H1 (cell line): ENCODE data around the gene PELO. TPM values are rescaled to one million over a fixed set of nuclear protein-coding genes. Genes with fewer than 3 reads are reported as not detected.

ENCODE experiments used
- CTCF ChIA-PET: fragments of 300-600 bp; sonication (Branson Sonifier 250); formaldehyde crosslinking; loops from one replicate; lab custom pipeline; 2021; ENCODE audit not compliant: partially characterized antibody; lab: Charles Lee
- POLR2A ChIA-PET: fragments of 300-600 bp; sonication (Branson Sonifier 250); formaldehyde crosslinking; loops from one replicate; lab custom pipeline; 2021; ENCODE audit warnings: inconsistent platforms; ENCODE audit not compliant: partially characterized antibody; lab: Charles Lee
- DNase-seq, 2 experiments: peaks; one replicate each; pipeline versions ENCODE4 v3.0.0 to v3.0.0-alpha.2; 2010 to 2022; ENCODE audit warnings: low spot score in 2 of 2, low read depth in 1 of 2, mixed read lengths in 1 of 2
- FAIRE-seq: peaks from 2 replicates; lab custom pipeline; 2011; peaks lifted over from hg19 to GRCh38; lab: Jason Lieb, UNC
- H2AFZ ChIP-seq: 2 replicates; pipeline ENCODE4 v1.8.1; 2012; ENCODE audit warnings: low read length, inconsistent platforms
- H2AK5ac ChIP-seq: 2 replicates; pipeline ENCODE4 v1.6.1; 2013; ENCODE audit warnings: low read depth, low read length
- H2BK120ac ChIP-seq: replicated peaks from 2 replicates; pipeline ENCODE3; 2013; ENCODE audit warnings: low read depth, low read length, inconsistent platforms
- H2BK12ac ChIP-seq: 2 replicates; pipeline ENCODE4 v1.6.1; 2013; ENCODE audit warnings: low read depth, low read length
- H2BK15ac ChIP-seq: 2 replicates; pipeline ENCODE4 v1.6.1; 2013; ENCODE audit warnings: low read length
- H2BK20ac ChIP-seq: 2 replicates; pipeline ENCODE4 v1.6.1; 2013; ENCODE audit warnings: low read length
- H2BK5ac ChIP-seq: 2 replicates; pipeline ENCODE4 v1.6.1; 2013; ENCODE audit warnings: low read depth, low read length
- H3K14ac ChIP-seq: 2 replicates; pipeline ENCODE4 v1.6.1; 2013; ENCODE audit warnings: inconsistent platforms; ENCODE audit not compliant: insufficient read length
- H3K18ac ChIP-seq: 2 replicates; pipeline ENCODE4 v1.6.1; 2013; ENCODE audit warnings: low read length; ENCODE audit errors: extremely low read depth
- H3K23ac ChIP-seq: 2 replicates; pipeline ENCODE4 v1.6.1; 2013; ENCODE audit warnings: inconsistent platforms; ENCODE audit not compliant: insufficient read length
- H3K23me2 ChIP-seq: 2 replicates; pipeline ENCODE4 v1.6.1; 2013; ENCODE audit warnings: low read depth, low read length
- H3K27ac ChIP-seq: 2 replicates; pipeline ENCODE4 v1.6.1; 2011; ENCODE audit warnings: low read depth, low read length, inconsistent platforms
- H3K27me3 ChIP-seq, 4 experiments: replicated peaks in 1 of 4; 1 replicate in 1 of 4; 2 replicates in 3 of 4; pipeline versions ENCODE4 v1.6.1 to v1.8.1; 2011 to 2013; ENCODE audit warnings: low read length in 3 of 4, mild to moderate bottlenecking in 3 of 4, inconsistent platforms in 2 of 4, mixed read lengths in 2 of 4, moderate library complexity in 1 of 4; ENCODE audit not compliant: control insufficient read depth in 3 of 4, insufficient read depth in 3 of 4; ENCODE audit errors: extremely low read depth in 1 of 4
- H3K36me3 ChIP-seq, 4 experiments: 2 replicates each; pipeline versions ENCODE4 v1.6.1 to v1.8.1; 2011 to 2013; ENCODE audit warnings: mild to moderate bottlenecking in 4 of 4, low read length in 3 of 4, moderate library complexity in 2 of 4, control low read depth in 1 of 4, inconsistent platforms in 1 of 4; ENCODE audit not compliant: insufficient read depth in 4 of 4, control insufficient read depth in 2 of 4
- H3K4ac ChIP-seq: replicated peaks from 2 replicates; pipeline ENCODE3; 2013; ENCODE audit warnings: low read length, low read depth, mixed read lengths, inconsistent platforms; ENCODE audit not compliant: insufficient read length
- H3K4me1 ChIP-seq, 4 experiments: replicated peaks in 1 of 4; 1 replicate in 1 of 4; 2 replicates in 3 of 4; pipeline versions ENCODE4 v1.6.1 to v1.8.1; 2011 to 2013; ENCODE audit warnings: low read length in 3 of 4, inconsistent platforms in 2 of 4, mixed read lengths in 1 of 4; ENCODE audit not compliant: insufficient read depth in 4 of 4, control insufficient read depth in 3 of 4
- H3K4me2 ChIP-seq, 2 experiments: 2 replicates each; pipeline versions ENCODE4 v1.6.1 to v1.8.1; 2011 to 2013; ENCODE audit warnings: low read depth in 2 of 2, low read length in 2 of 2, control low read depth in 1 of 2, inconsistent platforms in 1 of 2, mild to moderate bottlenecking in 1 of 2; ENCODE audit not compliant: insufficient read depth in 1 of 2
- H3K4me3 ChIP-seq, 4 experiments: fragments of 200-600, 300-600 bp in 1 of 4; sonication (generic), shearing (Covaris generic), sonication (Bioruptor Twin) in 1 of 4; 2 replicates each; pipeline versions ENCODE4 v1.5.1 to v1.8.1; 2011 to 2016; ENCODE audit warnings: low read length in 4 of 4, low read depth in 3 of 4, control low read depth in 2 of 4, inconsistent platforms in 2 of 4, mild to moderate bottlenecking in 2 of 4, mixed read lengths in 1 of 4, moderate library complexity in 1 of 4; ENCODE audit not compliant: insufficient read depth in 2 of 4; ENCODE audit errors: extremely low read depth in 1 of 4
- H3K56ac ChIP-seq: replicated peaks from 2 replicates; pipeline ENCODE3; 2013; ENCODE audit warnings: low read depth, mild to moderate bottlenecking, mixed read lengths, low read length, inconsistent platforms; ENCODE audit not compliant: insufficient read length
- H3K79me1 ChIP-seq: 2 replicates; pipeline ENCODE4 v1.6.1; 2013; ENCODE audit warnings: low read depth, low read length, control low read depth
- H3K79me2 ChIP-seq, 2 experiments: 2 replicates each; pipeline versions ENCODE4 v1.6.1 to v1.8.1; 2012 to 2013; ENCODE audit warnings: low read length in 2 of 2, mild to moderate bottlenecking in 2 of 2, inconsistent platforms in 1 of 2; ENCODE audit not compliant: insufficient read depth in 2 of 2, control insufficient read depth in 1 of 2
- H3K9ac ChIP-seq, 4 experiments: replicated peaks in 1 of 4; 1 replicate in 1 of 4; 2 replicates in 3 of 4; pipeline versions ENCODE4 v1.6.1 to v1.8.1; 2011 to 2013; ENCODE audit warnings: low read depth in 3 of 4, low read length in 3 of 4, control low read depth in 2 of 4, mild to moderate bottlenecking in 2 of 4, moderate library complexity in 2 of 4, inconsistent platforms in 1 of 4; ENCODE audit errors: extremely low read depth in 1 of 4
- H3K9me3 ChIP-seq, 2 experiments: 2 replicates each; pipeline versions ENCODE4 v1.6.1 to v1.8.1; 2012 to 2013; ENCODE audit warnings: mild to moderate bottlenecking in 2 of 2, moderate library complexity in 2 of 2, control low read depth in 1 of 2, inconsistent platforms in 1 of 2, low read depth in 1 of 2, low read length in 1 of 2, mixed read lengths in 1 of 2; ENCODE audit not compliant: insufficient read depth in 2 of 2
- H4K20me1 ChIP-seq, 2 experiments: replicated peaks in 1 of 2; 2 replicates each; pipeline versions ENCODE3 to v1.8.1; 2011 to 2013; ENCODE audit warnings: inconsistent platforms in 2 of 2, low read length in 2 of 2, mild to moderate bottlenecking in 1 of 2; ENCODE audit not compliant: insufficient read depth in 2 of 2, control insufficient read depth in 1 of 2
- H4K5ac ChIP-seq: 2 replicates; pipeline ENCODE4 v1.6.1; 2013; ENCODE audit warnings: low read length, low read depth, mixed read lengths, inconsistent platforms; ENCODE audit not compliant: insufficient read length
- H4K8ac ChIP-seq: 2 replicates; pipeline ENCODE4 v1.8.0; 2013; ENCODE audit warnings: mild to moderate bottlenecking, moderate library complexity, low read length, inconsistent platforms; ENCODE audit not compliant: insufficient read depth; ENCODE audit errors: extremely low read depth
- H4K91ac ChIP-seq: replicated peaks from 2 replicates; pipeline ENCODE3; 2013; ENCODE audit warnings: low read length, mixed read lengths, inconsistent platforms; ENCODE audit not compliant: insufficient read length
- BACH1 ChIP-seq: IDR thresholded peaks from 2 replicates; pipeline ENCODE4 v1.6.1; 2012; ENCODE audit warnings: low read length, improper control_type of control experiment
- BCL11A ChIP-seq, 2 experiments: IDR thresholded peaks; one replicate each; pipeline ENCODE4 v1.6.1; 2011; ENCODE audit warnings: low read depth in 2 of 2, low read length in 2 of 2, mild to moderate bottlenecking in 2 of 2
- CEBPB ChIP-seq: IDR thresholded peaks from 2 replicates; pipeline ENCODE4 v1.6.1; 2012; ENCODE audit warnings: low read depth, low read length
- E2F6 ChIP-seq: IDR thresholded peaks from 2 replicates; pipeline ENCODE4 v1.6.1; 2012; ENCODE audit warnings: inconsistent platforms
- EZH2 ChIP-seq: fragments of 200-600 bp; sonication (generic); IDR thresholded peaks from 2 replicates; pipeline ENCODE4 v1.7.1; 2012; ENCODE audit warnings: low read depth, mild to moderate bottlenecking, moderate library complexity, low read length, inconsistent platforms; ENCODE audit not compliant: severe bottlenecking
- FOSL1 ChIP-seq: IDR thresholded peaks from 2 replicates; pipeline ENCODE4 v1.6.1; 2011; ENCODE audit warnings: mild to moderate bottlenecking, low read depth, low read length, moderate library complexity; ENCODE audit not compliant: insufficient read depth
- GTF2F1 ChIP-seq: IDR thresholded peaks from 2 replicates; pipeline ENCODE4 v1.6.1; 2012; ENCODE audit warnings: low read depth, low read length, improper control_type of control experiment, borderline replicate concordance
- JUND ChIP-seq: IDR thresholded peaks from 2 replicates; pipeline ENCODE4 v1.6.1; 2011; ENCODE audit warnings: mild to moderate bottlenecking, improper control_type of control experiment, low read length
- KDM5A ChIP-seq: fragments of 200-600 bp; IDR thresholded peaks from 2 replicates; pipeline ENCODE4 v1.7.1; 2012; ENCODE audit warnings: mild to moderate bottlenecking, low read length, inconsistent platforms, mixed read lengths
- POU5F1 ChIP-seq: IDR thresholded peaks from 2 replicates; pipeline ENCODE4 v1.6.1; 2011; ENCODE audit warnings: low read depth, mild to moderate bottlenecking, low read length, moderate library complexity
- RXRA ChIP-seq: IDR thresholded peaks from 2 replicates; pipeline ENCODE4 v1.6.1; 2011; ENCODE audit warnings: low read depth, mild to moderate bottlenecking, low read length, moderate library complexity; ENCODE audit not compliant: insufficient read depth
- SIX5 ChIP-seq: IDR thresholded peaks from 2 replicates; pipeline ENCODE4 v1.6.1; 2011; ENCODE audit warnings: mild to moderate bottlenecking, low read depth, low read length
- SRF ChIP-seq: IDR thresholded peaks from 2 replicates; pipeline ENCODE4 v1.6.1; 2011; ENCODE audit warnings: mild to moderate bottlenecking, low read depth, low read length, moderate library complexity
- SUZ12 ChIP-seq: fragments of 200-600 bp; sonication (generic); IDR thresholded peaks from 2 replicates; pipeline ENCODE4 v1.6.1; 2012; ENCODE audit warnings: mild to moderate bottlenecking, inconsistent platforms, low read length, moderate library complexity, mixed read lengths
- YY1 ChIP-seq: IDR thresholded peaks from 2 replicates; pipeline ENCODE4 v1.6.1; 2011; ENCODE audit warnings: low read depth, mild to moderate bottlenecking, low read length
- WGBS, 2 experiments: shearing (Covaris generic) in 1 of 2; methylation state at CpG; one replicate each; pipeline versions ENCODE4 v1.1.6 to v1.1.7; 2013 to 2015; ENCODE audit warnings: low lambda C conversion rate in 2 of 2, mixed read lengths in 2 of 2, inconsistent platforms in 1 of 2, low coverage in 1 of 2, missing lambda C conversion rate in 1 of 2; ENCODE audit not compliant: insufficient replicate concordance in 2 of 2, insufficient coverage in 1 of 2, insufficient read length in 1 of 2; ENCODE audit errors: extremely low coverage in 1 of 2, missing lambda C conversion rate in 1 of 2; 5-methylcytosine and 5-hydroxymethylcytosine counted together
- polyA plus RNA-seq, 7 experiments: library from polyadenylated mRNA; depleted of rRNA in 3 of 7; stranded (reverse) in 5 of 7; unstranded in 2 of 7; fragments of >200 nt in 5 of 7; fragments of 200-250 nt in 2 of 7; gene quantifications; 1 replicate in 5 of 7; 2 replicates in 1 of 7; 4 replicates in 1 of 7; pipeline versions ENCODE4 v1.2.1 to v1.2.3, GENCODE V29; 2011 to 2013; ENCODE audit warnings: missing spikeins in 2 of 7, mixed read lengths in 2 of 7
- total RNA-seq: library from RNA; stranded (reverse); fragmentation: NEBNext Ultra II Directional; extraction: Animal tissue kit (Norgen Biotek cat#: 25700); gene quantifications from 2 replicates; pipeline ENCODE4 v1.2.1, GENCODE V29; 2021

The PELO gene
- total and polyA plus RNA-seq, 2 of the 8 experiments (the other 6 are each of a cell fraction or from before 2014, with no cell fraction given): 10.8 to 18.5 TPM

GRCh38 chr5:52743970-52744369 is 43.7 kb upstream of the PELO start:
- H3K23ac ChIP-seq: no peak overlapping the region
- no peak overlapping the region for H2AFZ ChIP-seq
- H3K4me1 ChIP-seq: no peaks in the 10 kb centered on the region
- 83% methylated on average over 1 of the region's 1 CpG; no CpG with 5 or more reads in 1 of the 2 experiments for WGBS, 2 experiments
- no peak overlapping the region for H4K91ac ChIP-seq
- no peak for DNase-seq
- H3K18ac ChIP-seq: no peak overlapping the region
- no peak overlapping the region for H2BK15ac ChIP-seq
- no peak overlapping the region for H4K5ac ChIP-seq
- no peak overlapping the region for H3K14ac ChIP-seq
- H3K4me2 ChIP-seq: no peak overlapping the region
- no peaks in the 10 kb centered on the region for H4K20me1 ChIP-seq
- no peak overlapping the region for H2BK5ac ChIP-seq
- ChIA-PET POLR2A (no interaction called here), CTCF (no interaction called here)
- no peaks in the 10 kb centered on the region for H3K79me1 ChIP-seq
- no peaks in the 10 kb centered on the region for H3K23me2 ChIP-seq
- no peak overlapping the region for H2BK12ac ChIP-seq
- no peak overlapping the region for H2BK20ac ChIP-seq
- no peaks in the 10 kb centered on the region for H3K9me3 ChIP-seq
- H3K4ac ChIP-seq: no peak overlapping the region
- H3K56ac ChIP-seq: no peak overlapping the region
- H3K36me3 ChIP-seq: no peaks in the 10 kb centered on the region
- H3K9ac ChIP-seq: no peak overlapping the region
- no peaks in the 10 kb centered on the region for H3K27me3 ChIP-seq
- no peak overlapping the region for H4K8ac ChIP-seq
- FAIRE-seq: no peak
- H2AK5ac ChIP-seq: no peak overlapping the region
- no peaks in the 10 kb centered on the region for H3K79me2 ChIP-seq
- no peak overlapping the region for H2BK120ac ChIP-seq
- H3K27ac ChIP-seq: no peak overlapping the region
- no peak overlapping the region for H3K4me3 ChIP-seq
- no peak for TF ChIP-seq BACH1
- TF ChIP-seq SRF: no peak
- TF ChIP-seq FOSL1: no peak
- TF ChIP-seq E2F6: no peak
- TF ChIP-seq RXRA: no peak
- no peak for TF ChIP-seq BCL11A (IDR thresholded peaks at IDR 0.05; ENCODE audit: low read depth in 2 of 2, low read length in 2 of 2)
- TF ChIP-seq KDM5A: no peak
- TF ChIP-seq SUZ12: no peak
- TF ChIP-seq EZH2: no peak
- no peak for TF ChIP-seq GTF2F1
- TF ChIP-seq SIX5: no peak
- no peak for TF ChIP-seq POU5F1
- TF ChIP-seq CEBPB: no peak
- no peak for TF ChIP-seq JUND
- TF ChIP-seq YY1: no peak
